ENCODE data around the gene CDC25B. TPM values are rescaled to one million over a fixed set of nuclear protein-coding genes. Genes with fewer than 3 reads are reported as not detected.

CDC25B gene
- polyA plus RNA-seq, 2 of the 4 experiments (the other 2 are of a cell fraction), result 136 to 150 TPM

- TF ChIP-seq FOSB (CRISPR knock-in tag; IDR thresholded peaks at IDR 0.05), result peak; percentile 50; the same call in 1 of the 2 replicates
- TF ChIP-seq POLR2A (IDR thresholded peaks at IDR 0.05; ENCODE audit: low read length), result peak; percentile 75
- no peak for TF ChIP-seq CBX8 (IDR thresholded peaks at IDR 0.05)
- TF ChIP-seq RNF2 (IDR thresholded peaks at IDR 0.05; ENCODE audit: borderline replicate concordance, low read depth), result no peak
- 0 out of 2 replicates have a peak, but pooled peaks have one; percentile 37 for TF ChIP-seq HOXB13 (CRISPR knock-in tag; IDR thresholded peaks at IDR 0.05; ENCODE audit: low read depth)
- TF ChIP-seq E2F6 (IDR thresholded peaks at IDR 0.05; ENCODE audit: borderline replicate concordance, low read depth), result peak; percentile 91
- TF ChIP-seq KDM1A (IDR thresholded peaks at IDR 0.05; ENCODE audit: low read depth), result no peak
- no peak for TF ChIP-seq EHMT2 (IDR thresholded peaks at IDR 0.05; ENCODE audit: low read depth)
- TF ChIP-seq GATA3 (IDR thresholded peaks at IDR 0.05; ENCODE audit: borderline replicate concordance), result 0 out of 2 replicates have a peak, but pooled peaks have one; percentile 14
- TF ChIP-seq EHF (CRISPR knock-in tag; IDR thresholded peaks at IDR 0.05), result no peak
- TF ChIP-seq BCL3 (IDR thresholded peaks at IDR 0.05), result peak; percentile 81
- TF ChIP-seq ZNF302 (CRISPR knock-in tag; IDR thresholded peaks at IDR 0.05), result no peak
- TF ChIP-seq ZSCAN20 (CRISPR knock-in tag; IDR thresholded peaks at IDR 0.05), result no peak
- peak; percentile 62; the same call in 1 of the 2 replicates for TF ChIP-seq ATOH8 (CRISPR knock-in tag; IDR thresholded peaks at IDR 0.05; ENCODE audit: low read depth)
- TF ChIP-seq HMGXB4 (CRISPR knock-in tag; IDR thresholded peaks at IDR 0.05; ENCODE audit: borderline replicate concordance), result no peak; the same call in 1 of the 2 replicates
- peak; percentile 99 for TF ChIP-seq CTCF (IDR thresholded peaks at IDR 0.05)
- no peak for TF ChIP-seq CBX2 (IDR thresholded peaks at IDR 0.05; ENCODE audit: borderline replicate concordance, low read depth)
- TF ChIP-seq JUN (IDR thresholded peaks at IDR 0.05), result peak in 1 of 2 experiments; percentile 66; a peak in 3 of 5 replicates
- no peak for TF ChIP-seq HDAC2 (IDR thresholded peaks at IDR 0.05)
- no peak for TF ChIP-seq FOSL2 (IDR thresholded peaks at IDR 0.05)
- no peak for TF ChIP-seq FOSL2 (CRISPR knock-in tag; IDR thresholded peaks at IDR 0.05)
- TF ChIP-seq JUNB (IDR thresholded peaks at IDR 0.05), result no peak
- no peak for TF ChIP-seq RCOR1 (IDR thresholded peaks at IDR 0.05; ENCODE audit: low read depth, low read length)
- TF ChIP-seq MAZ (IDR thresholded peaks at IDR 0.05; ENCODE audit: borderline replicate concordance, low read depth, low read length), result 0 out of 2 replicates have a peak, but pooled peaks have one; percentile 43
- TF ChIP-seq ZC3H11A (IDR thresholded peaks at IDR 0.05), result no peak
Observed at GRCh38 chr20:3749689-3750531, 46.2 kb upstream of the CDC25B start (continued).
